Ishikawa (cell line): ENCODE measurements around the gene CD70.

Source experiments
- CEBPB ChIP-seq: IDR thresholded peaks from 2 replicates; pipeline ENCODE4 v1.6.1; 2012
- EGR1 ChIP-seq: IDR thresholded peaks from 2 replicates; pipeline ENCODE4 v1.6.1; 2012
- FOXM1 ChIP-seq: IDR thresholded peaks from 2 replicates; pipeline ENCODE4 v1.6.1; 2012; ENCODE audit warnings: low read depth, borderline replicate concordance
- NFIC ChIP-seq: IDR thresholded peaks from 2 replicates; pipeline ENCODE4 v1.6.1; 2012
- RAD21 ChIP-seq: IDR thresholded peaks from 2 replicates; pipeline ENCODE4 v1.6.1; 2012; ENCODE audit warnings: low read depth
- TAF1 ChIP-seq: IDR thresholded peaks from 2 replicates; pipeline ENCODE4 v1.6.1; 2012; ENCODE audit warnings: low read depth, mild to moderate bottlenecking
- YY1 ChIP-seq: IDR thresholded peaks from 2 replicates; pipeline ENCODE4 v1.6.1; 2012; ENCODE audit warnings: low read depth
- ZBTB7A ChIP-seq: IDR thresholded peaks from 2 replicates; pipeline ENCODE4 v1.6.1; 2012; ENCODE audit warnings: low read depth
- TF ChIP-seq, protein P1 (sequence below): IDR thresholded peaks from 2 replicates; pipeline ENCODE4 v1.6.1; 2012; ENCODE audit warnings: low read depth, mild to moderate bottlenecking

DNA sequence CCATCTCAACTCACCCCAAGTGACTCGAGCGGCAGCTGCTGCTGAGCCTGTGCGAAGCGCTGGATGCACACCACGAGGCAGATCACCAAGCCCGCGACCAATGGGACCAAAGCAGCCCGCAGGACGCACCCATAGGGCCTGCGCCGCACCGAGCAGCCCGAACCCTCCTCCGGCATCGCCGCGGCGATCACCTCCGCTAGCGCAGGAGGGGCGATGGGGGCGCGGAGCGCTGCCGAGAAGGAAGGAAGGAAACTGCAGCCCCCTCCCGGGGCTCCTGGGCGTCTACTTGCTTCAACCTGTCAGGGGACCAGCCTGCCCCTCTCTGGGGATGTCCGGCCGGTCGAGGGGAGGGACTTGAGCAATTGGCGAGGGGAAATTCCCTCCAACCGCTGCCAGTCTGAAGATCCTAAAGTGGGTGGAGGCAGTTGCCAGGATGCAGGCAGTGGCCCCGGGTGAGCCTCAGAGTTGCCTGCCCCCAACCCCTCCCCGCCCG lies at the start of gene CD70:
- TF ChIP-seq NFIC (no peak), RAD21 (no peak), FOXM1 (no peak), CEBPB (no peak), YY1 (no peak), TAF1 (no peak), EGR1 (no peak), ZBTB7A (no peak)
- TF ChIP-seq, protein P1, sequence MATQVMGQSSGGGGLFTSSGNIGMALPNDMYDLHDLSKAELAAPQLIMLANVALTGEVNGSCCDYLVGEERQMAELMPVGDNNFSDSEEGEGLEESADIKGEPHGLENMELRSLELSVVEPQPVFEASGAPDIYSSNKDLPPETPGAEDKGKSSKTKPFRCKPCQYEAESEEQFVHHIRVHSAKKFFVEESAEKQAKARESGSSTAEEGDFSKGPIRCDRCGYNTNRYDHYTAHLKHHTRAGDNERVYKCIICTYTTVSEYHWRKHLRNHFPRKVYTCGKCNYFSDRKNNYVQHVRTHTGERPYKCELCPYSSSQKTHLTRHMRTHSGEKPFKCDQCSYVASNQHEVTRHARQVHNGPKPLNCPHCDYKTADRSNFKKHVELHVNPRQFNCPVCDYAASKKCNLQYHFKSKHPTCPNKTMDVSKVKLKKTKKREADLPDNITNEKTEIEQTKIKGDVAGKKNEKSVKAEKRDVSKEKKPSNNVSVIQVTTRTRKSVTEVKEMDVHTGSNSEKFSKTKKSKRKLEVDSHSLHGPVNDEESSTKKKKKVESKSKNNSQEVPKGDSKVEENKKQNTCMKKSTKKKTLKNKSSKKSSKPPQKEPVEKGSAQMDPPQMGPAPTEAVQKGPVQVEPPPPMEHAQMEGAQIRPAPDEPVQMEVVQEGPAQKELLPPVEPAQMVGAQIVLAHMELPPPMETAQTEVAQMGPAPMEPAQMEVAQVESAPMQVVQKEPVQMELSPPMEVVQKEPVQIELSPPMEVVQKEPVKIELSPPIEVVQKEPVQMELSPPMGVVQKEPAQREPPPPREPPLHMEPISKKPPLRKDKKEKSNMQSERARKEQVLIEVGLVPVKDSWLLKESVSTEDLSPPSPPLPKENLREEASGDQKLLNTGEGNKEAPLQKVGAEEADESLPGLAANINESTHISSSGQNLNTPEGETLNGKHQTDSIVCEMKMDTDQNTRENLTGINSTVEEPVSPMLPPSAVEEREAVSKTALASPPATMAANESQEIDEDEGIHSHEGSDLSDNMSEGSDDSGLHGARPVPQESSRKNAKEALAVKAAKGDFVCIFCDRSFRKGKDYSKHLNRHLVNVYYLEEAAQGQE: no peak
